HEK293 (cell line): Measurements from ENCODE around the gene HSD17B1.

Experiments used
- AEBP2 ChIP-seq: fragments of 450-650 bp; formaldehyde crosslinking; IDR thresholded peaks from 2 replicates; pipeline ENCODE4 v1.5.1; 2016; ENCODE audit warnings: missing biosample characterization, missing genetic modification characterization, borderline replicate concordance
- EGR2 ChIP-seq: fragments of 450-650 bp; formaldehyde crosslinking; IDR thresholded peaks from 2 replicates; pipeline ENCODE4 v1.5.1; 2016; ENCODE audit warnings: low read depth, missing biosample characterization, missing genetic modification characterization
- GLI2 ChIP-seq: fragments of 450-650 bp; formaldehyde crosslinking; IDR thresholded peaks from 2 replicates; pipeline ENCODE4; 2017; ENCODE audit warnings: missing biosample characterization, missing genetic modification characterization, low read depth, borderline replicate concordance
- KLF16 ChIP-seq: fragments of 450-650 bp; formaldehyde crosslinking; IDR thresholded peaks from 2 replicates; pipeline ENCODE4 v1.5.1; 2017; ENCODE audit warnings: missing biosample characterization, missing genetic modification characterization
- RBAK ChIP-seq: fragments of 450-650 bp; formaldehyde crosslinking; IDR thresholded peaks from 2 replicates; pipeline ENCODE4 v1.5.1; 2016; ENCODE audit warnings: missing biosample characterization, missing genetic modification characterization
- YY1 ChIP-seq: fragments of 450-650 bp; formaldehyde crosslinking; IDR thresholded peaks from 2 replicates; pipeline ENCODE4 v1.5.1; 2018; ENCODE audit warnings: missing biosample characterization, missing genetic modification characterization
- ZBTB21 ChIP-seq: fragments of 450-650 bp; formaldehyde crosslinking; IDR thresholded peaks from 2 replicates; pipeline ENCODE4 v1.5.1; 2017; ENCODE audit warnings: missing biosample characterization, missing genetic modification characterization
- ZBTB7A ChIP-seq: fragments of 450-650 bp; formaldehyde crosslinking; IDR thresholded peaks from 2 replicates; pipeline ENCODE4 v1.5.1; 2016; ENCODE audit warnings: low read depth, missing biosample characterization, missing genetic modification characterization
- ZFP37 ChIP-seq: fragments of 450-650 bp; formaldehyde crosslinking; IDR thresholded peaks from 2 replicates; pipeline ENCODE4 v1.5.1; 2016; ENCODE audit warnings: missing biosample characterization, missing genetic modification characterization
- ZNF174 ChIP-seq: fragments of 450-650 bp; formaldehyde crosslinking; IDR thresholded peaks from 2 replicates; pipeline ENCODE4 v1.5.0; 2017; ENCODE audit warnings: missing biosample characterization, mild to moderate bottlenecking, missing genetic modification characterization
- ZNF19 ChIP-seq: fragments of 450-650 bp; formaldehyde crosslinking; IDR thresholded peaks from 2 replicates; pipeline ENCODE4; 2016; ENCODE audit warnings: missing biosample characterization, missing genetic modification characterization, low read depth
- ZNF2 ChIP-seq: fragments of 450-650 bp; formaldehyde crosslinking; IDR thresholded peaks from 2 replicates; pipeline ENCODE4 v1.5.1; 2016; ENCODE audit warnings: missing biosample characterization, missing genetic modification characterization
- ZNF488 ChIP-seq: fragments of 450-650 bp; formaldehyde crosslinking; IDR thresholded peaks from 2 replicates; pipeline ENCODE4 v1.5.1; 2016; ENCODE audit warnings: missing biosample characterization, missing genetic modification characterization
- ZNF518A ChIP-seq: fragments of 450-650 bp; formaldehyde crosslinking; conservative IDR thresholded peaks from 2 replicates; pipeline ENCODE4 v1.5.1; 2016; ENCODE audit warnings: low read depth, missing biosample characterization, missing genetic modification characterization
- ZNF558 ChIP-seq: fragments of 450-650 bp; formaldehyde crosslinking; IDR thresholded peaks from 2 replicates; pipeline ENCODE4 v1.5.1; 2016; ENCODE audit warnings: missing biosample characterization, missing genetic modification characterization
- ZNF561 ChIP-seq: fragments of 450-650 bp; IDR thresholded peaks from 2 replicates; pipeline ENCODE4 v1.5.1; 2018; ENCODE audit warnings: missing biosample characterization, missing genetic modification characterization, borderline replicate concordance
- ZNF639 ChIP-seq: fragments of 450-650 bp; formaldehyde crosslinking; IDR thresholded peaks from 2 replicates; pipeline ENCODE4 v1.5.1; 2016; ENCODE audit warnings: missing biosample characterization, missing genetic modification characterization

Gene HSD17B1

GRCh38 chr17:42554250-42555121 lies 1.8 kb downstream of the HSD17B1 start (continued):
- TF ChIP-seq ZNF639 (tag by site-specific recombination) (no peak), ZNF558 (no peak), ZNF174 (tag by site-specific recombination) (no peak), YY1 (tag by site-specific recombination) (peak; percentile 44; the same call in 1 of the 2 replicates), ZBTB21 (tag by site-specific recombination) (peak; percentile 94), ZNF488 (no peak), GLI2 (tag by site-specific recombination) (no peak), RBAK (tag by site-specific recombination) (no peak), ZNF518A (tag by site-specific recombination) (peak; percentile 65; the same call in 1 of the 2 replicates), ZNF19 (tag by site-specific recombination) (no peak), ZBTB7A (tag by site-specific recombination) (peak; percentile 37; the same call in 1 of the 2 replicates), EGR2 (peak; percentile 95), ZNF561 (tag by site-specific recombination) (no peak), ZFP37 (tag by site-specific recombination) (0 out of 2 replicates have a peak, but pooled peaks have one; percentile 55), KLF16 (tag by site-specific recombination) (peak; percentile 85), AEBP2 (tag by site-specific recombination) (no peak), ZNF2 (tag by site-specific recombination) (peak; percentile 85; the same call in 1 of the 2 replicates)
